Right cardiac atrium (tissue), 5 donors: ENCODE results near the gene HCN3. TPM values are rescaled to one million over a fixed set of nuclear protein-coding genes. Genes with fewer than 3 reads are reported as not detected.

Experiments used
- ATAC-seq, 2 donors: fragments of 200-7000 bp; cut with Tn5 transposase; one replicate each; pipeline versions ENCODE4 v1.8.0 to v1.9.1; 2020; ENCODE audit warnings: moderate library complexity in 2 of 2, mild to moderate bottlenecking in 1 of 2
- DNase-seq, 3 donors: peaks; one replicate each; pipeline ENCODE4 v3.0.0-alpha.2; 2020
- H3K27ac ChIP-seq: one replicate; pipeline ENCODE4 v1.5.1; 2013; ENCODE audit warnings: mild to moderate bottlenecking, low read length, control low read depth, moderate library complexity
- H3K27me3 ChIP-seq: one replicate; pipeline ENCODE4 v1.6.1; 2013; ENCODE audit not compliant: control insufficient read depth, insufficient read depth
- H3K4me1 ChIP-seq: one replicate; pipeline ENCODE4 v1.6.1; 2013; ENCODE audit warnings: low read length; ENCODE audit not compliant: control insufficient read depth, insufficient read depth
- H3K4me3 ChIP-seq: one replicate; pipeline ENCODE4 v1.5.1; 2013; ENCODE audit warnings: low read length, control low read depth
- H3K9me3 ChIP-seq: one replicate; pipeline ENCODE4 v1.6.1; 2013; ENCODE audit warnings: low read length; ENCODE audit not compliant: control insufficient read depth
- WGBS: extraction: QIAGEN DNeasy Blood & Tissue Kit; methylation state at CpG from one replicate; pipeline ENCODE4 v1.1.7; 2013; 5-methylcytosine and 5-hydroxymethylcytosine counted together
- intact Hi-C, 4 donors: fragments of 100-400 bp; cut with DNase I; formaldehyde crosslinking; loops; one replicate each; pipeline versions ENCODE4 v1.11.0 to v1.14.0; 2022 to 2023
- polyA plus RNA-seq: library from polyadenylated mRNA; stranded (reverse); fragments of 200-250 nt; gene quantifications from one replicate; pipeline ENCODE4 v1.2.3, GENCODE V29; 2013
- total RNA-seq, 4 donors: library from RNA; stranded (reverse); fragmentation: NEBNext Ultra II Directional; extraction: Animal tissue kit (Norgen Biotek cat#: 25700); gene quantifications; one replicate each; pipeline ENCODE4 v1.2.1, GENCODE V29; 2021
- donor health status: healthy with polysubstance abuse.
- donor health status: DM: no; HTN: yes; CAD: no.
- donor health status: DM: no; HTN: no; CAD: no.
- donor health status: DM: no; HTN: yes; CAD: no; lungs with severe emphysema.
- donor health status: DM: yes; HTN: yes; CAD: no.

The HCN3 gene
- total and polyA plus RNA-seq, 5 donors: 0.77 to 1.4 (median 0.97) TPM

DNA sequence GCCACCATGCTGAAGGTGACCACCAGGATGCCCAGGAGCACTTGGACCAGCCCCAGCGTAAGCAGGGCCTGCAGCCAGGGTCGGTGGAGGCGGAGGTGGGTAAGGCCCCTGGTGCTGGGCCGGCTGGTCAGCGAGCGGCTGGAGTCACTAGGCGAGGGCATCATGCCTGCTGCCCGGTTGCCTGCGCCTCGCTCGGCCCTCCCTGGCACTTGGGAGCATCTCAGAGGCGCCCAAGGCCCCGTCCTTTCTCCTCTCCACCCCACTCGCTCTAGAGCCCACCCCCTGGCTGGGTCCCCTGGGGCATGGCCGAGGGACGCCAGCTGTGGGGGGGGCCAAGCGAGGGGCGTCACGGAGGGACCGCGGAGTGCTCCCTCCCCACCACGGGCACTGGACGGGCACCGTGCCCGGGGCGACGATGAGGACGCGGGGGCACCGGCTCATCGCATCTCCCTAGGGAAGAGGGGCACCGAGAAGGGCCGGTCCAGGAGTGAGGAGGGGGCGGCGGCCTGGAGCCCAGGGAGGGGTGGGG is 22.5 kb upstream of the HCN3 start:
- Histone ChIP-seq H3K27me3 (no peaks in the 10 kb centered on the region), H3K27ac (peak overlapping the region; percentile 82), H3K9me3 (no peaks in the 10 kb centered on the region), H3K4me3 (peak overlapping the region; percentile 67), H3K4me1 (peaks cover 9% of the 10 kb centered on the region)
- 1% methylated on average over 35 of the region's 35 CpGs for WGBS
- ATAC-seq: peak; percentile 14 to 26
- intact Hi-C loops: loop anchor here in 3 of 4 donors (5.0 to 10.0 kb wide), 3 partner anchors 68 to 340 kb away; partner anchors contain the start of gene RUSC1 (in 3 of the 3)
- peak in 2 of 3 donors; percentile 59 to 83 for DNase-seq

DNA sequence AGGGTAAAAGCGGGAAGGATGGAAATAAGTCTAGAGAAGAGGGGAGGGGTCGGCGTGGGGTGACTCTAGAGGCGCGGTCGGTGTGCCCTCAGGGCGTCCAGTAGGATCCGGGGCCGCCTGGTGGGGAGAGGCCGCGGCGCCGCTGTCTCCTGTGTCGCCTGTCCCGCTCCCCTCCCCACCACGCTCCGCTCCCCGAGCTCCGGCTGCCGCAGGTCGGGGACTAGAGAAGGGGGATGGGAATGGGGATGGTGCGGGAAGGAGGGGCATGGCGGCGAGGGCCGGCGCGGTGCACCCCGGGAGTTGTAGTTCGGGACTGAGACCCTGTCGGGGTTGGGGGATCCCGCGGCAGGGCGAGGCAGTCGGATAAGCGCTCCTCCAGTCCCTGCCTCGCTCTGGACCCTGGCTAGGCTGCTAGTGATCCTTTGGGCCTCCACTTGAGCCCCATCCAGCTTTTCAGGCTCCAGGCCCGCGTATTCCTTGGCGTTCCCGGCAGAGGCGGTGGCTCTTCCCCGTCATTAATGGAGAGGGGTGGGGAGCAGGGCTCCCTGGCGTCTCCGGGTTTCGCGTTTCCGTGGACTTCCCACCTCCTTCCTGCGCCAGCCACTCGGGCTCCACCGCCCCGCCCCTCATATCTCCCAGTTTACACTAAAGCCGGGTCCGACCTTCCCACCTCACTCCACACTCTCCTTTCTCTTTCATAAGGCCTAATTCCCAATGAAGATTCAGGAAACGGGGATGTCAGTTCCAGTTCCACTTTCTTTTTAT is 21.8 kb upstream of the HCN3 start, which contains the start of gene ENTREP3:
TSS of gene ENTREP3 (minus strand) at position 241 of the 765 bp plus-strand sequence. CDS start 606 bp downstream, outside the sequence.
- 1% methylated on average over 54 of the region's 54 CpGs for WGBS
- intact Hi-C loops: loop anchor here in 2 of 4 donors (5.0 to 10.0 kb wide), 2 partner anchors 67 to 339 kb away; partner anchors contain the start of gene RUSC1 (in 1 of the 2)

DNA sequence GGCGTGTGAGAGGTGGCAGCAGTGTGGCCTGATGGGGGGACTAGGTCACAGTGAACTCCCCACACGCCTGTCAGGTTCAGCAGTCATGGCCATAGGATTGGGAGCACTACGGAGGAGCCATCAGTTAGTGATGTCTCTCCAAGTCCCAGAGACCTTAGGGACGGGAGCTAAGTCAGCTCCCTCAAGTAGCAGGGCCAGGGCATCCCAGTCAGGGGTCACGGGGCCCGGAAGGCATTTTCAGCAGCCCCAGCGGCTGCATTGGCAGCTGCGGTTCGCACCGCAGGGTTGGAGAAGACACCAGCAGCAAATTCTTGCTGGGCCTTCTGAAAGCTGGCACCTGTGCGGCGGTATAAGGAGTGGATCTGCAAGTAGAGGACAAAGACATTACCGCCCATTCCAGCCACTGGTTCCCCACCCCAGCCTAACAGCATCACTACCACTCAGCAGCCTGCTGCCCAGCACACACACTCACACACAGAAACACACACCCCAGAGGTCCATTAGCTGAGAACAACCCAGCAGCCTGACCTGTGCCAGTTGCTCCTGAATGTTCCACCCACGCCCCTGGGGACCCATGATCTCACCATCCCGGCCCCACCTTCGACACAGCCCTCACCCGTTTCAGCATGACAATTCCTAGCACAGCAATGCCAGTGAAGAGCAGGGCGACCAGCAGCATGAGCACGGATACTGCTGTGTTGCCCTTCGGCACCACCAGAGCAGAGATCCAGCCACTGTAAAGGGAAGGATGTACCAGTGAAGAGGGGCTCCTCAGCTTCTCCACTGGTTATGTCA is 21.0 kb upstream of the HCN3 start:
- no peaks in the 10 kb centered on the region for H3K27me3 ChIP-seq
- ATAC-seq (peak in 1 of 2 donors; percentile 6), DNase-seq (peak in 2 of 3 donors; percentile 24 to 61)
- no peaks in the 10 kb centered on the region for H3K9me3 ChIP-seq
- H3K27ac ChIP-seq: peak overlapping the region; percentile 82
- H3K4me3 ChIP-seq: peak overlapping the region; percentile 67
- 76% methylated on average over 20 of the region's 20 CpGs for WGBS
- intact Hi-C loops: loop anchor here in 2 of 4 donors (5.0 to 10.0 kb wide), 2 partner anchors 66 to 339 kb away; partner anchors contain the start of gene RUSC1 (in 1 of the 2)
- peaks cover 9% of the 10 kb centered on the region for H3K4me1 ChIP-seq

More for the DNA sequence above, 21.8 kb upstream of the HCN3 start, which contains the start of gene ENTREP3:
- H3K27me3 ChIP-seq: no peaks in the 10 kb centered on the region
- peak within 1 kb of the TSS; percentile 82 for H3K27ac ChIP-seq
- ATAC-seq (peak; percentile 91 to 93), DNase-seq (peak; percentile 90 to 96 (median 95))
- no peaks in the 10 kb centered on the region for H3K9me3 ChIP-seq
- peaks cover 9% of the 10 kb centered on the region for H3K4me1 ChIP-seq
- H3K4me3 ChIP-seq: peak within 1 kb of the TSS; percentile 67

DNA sequence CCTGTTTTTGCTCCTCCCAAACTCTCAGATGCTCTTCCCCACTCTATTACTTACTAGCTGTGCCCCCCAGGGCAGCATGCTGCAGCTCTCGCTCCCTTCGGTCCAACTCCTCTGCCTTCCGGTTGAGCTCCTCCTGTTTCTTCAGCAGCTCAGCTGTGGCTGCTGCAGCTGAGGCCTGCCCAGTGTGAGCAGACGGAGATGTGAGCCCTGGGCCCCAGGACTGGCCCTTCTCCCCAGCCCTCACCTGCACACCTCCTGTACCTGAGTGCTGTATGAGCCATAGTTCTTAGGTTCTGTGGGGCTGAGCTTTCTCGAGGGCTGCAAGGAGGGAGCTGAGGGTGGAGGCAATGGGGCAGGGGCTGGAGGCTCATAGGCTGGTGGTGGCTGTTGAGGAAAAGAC is 17.0 kb upstream of the HCN3 start:
- ATAC-seq (no peak), DNase-seq (no peak)
- no peak overlapping the region for H3K27ac ChIP-seq
- H3K9me3 ChIP-seq: no peaks in the 10 kb centered on the region
- intact Hi-C loops: loop anchor here in 1 of 4 donors (10.0 kb wide), 1 partner anchor 255 kb away; no protein-coding TSS in a partner anchor
- 92% methylated on average over 5 of the region's 5 CpGs for WGBS
- no peaks in the 10 kb centered on the region for H3K27me3 ChIP-seq
- no peak overlapping the region for H3K4me3 ChIP-seq
- peaks cover 7% of the 10 kb centered on the region for H3K4me1 ChIP-seq

DNA sequence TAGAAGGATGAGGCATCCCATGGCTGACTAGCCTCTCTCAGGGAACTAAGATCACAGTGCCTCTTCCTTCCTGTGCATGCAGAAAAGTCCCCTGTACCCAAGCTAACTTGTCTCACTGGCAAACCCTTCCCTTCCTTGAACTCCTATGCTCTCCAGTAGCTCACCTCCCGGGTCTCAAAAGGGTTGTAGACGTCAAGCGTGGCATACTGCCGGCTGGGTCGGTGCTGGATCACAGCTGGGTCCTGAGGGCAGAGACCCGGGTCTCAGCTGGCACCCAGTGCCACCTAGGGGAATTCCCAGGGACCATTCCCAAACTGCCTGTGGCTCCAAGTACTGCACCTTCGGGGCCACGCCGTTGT is 15.8 kb upstream of the HCN3 start:
- peak in 1 of 2 donors; percentile 1 for ATAC-seq
- intact Hi-C loops: loop anchor here in 1 of 4 donors (10.0 kb wide), 1 partner anchor 253 kb away; no protein-coding TSS in a partner anchor

DNA sequence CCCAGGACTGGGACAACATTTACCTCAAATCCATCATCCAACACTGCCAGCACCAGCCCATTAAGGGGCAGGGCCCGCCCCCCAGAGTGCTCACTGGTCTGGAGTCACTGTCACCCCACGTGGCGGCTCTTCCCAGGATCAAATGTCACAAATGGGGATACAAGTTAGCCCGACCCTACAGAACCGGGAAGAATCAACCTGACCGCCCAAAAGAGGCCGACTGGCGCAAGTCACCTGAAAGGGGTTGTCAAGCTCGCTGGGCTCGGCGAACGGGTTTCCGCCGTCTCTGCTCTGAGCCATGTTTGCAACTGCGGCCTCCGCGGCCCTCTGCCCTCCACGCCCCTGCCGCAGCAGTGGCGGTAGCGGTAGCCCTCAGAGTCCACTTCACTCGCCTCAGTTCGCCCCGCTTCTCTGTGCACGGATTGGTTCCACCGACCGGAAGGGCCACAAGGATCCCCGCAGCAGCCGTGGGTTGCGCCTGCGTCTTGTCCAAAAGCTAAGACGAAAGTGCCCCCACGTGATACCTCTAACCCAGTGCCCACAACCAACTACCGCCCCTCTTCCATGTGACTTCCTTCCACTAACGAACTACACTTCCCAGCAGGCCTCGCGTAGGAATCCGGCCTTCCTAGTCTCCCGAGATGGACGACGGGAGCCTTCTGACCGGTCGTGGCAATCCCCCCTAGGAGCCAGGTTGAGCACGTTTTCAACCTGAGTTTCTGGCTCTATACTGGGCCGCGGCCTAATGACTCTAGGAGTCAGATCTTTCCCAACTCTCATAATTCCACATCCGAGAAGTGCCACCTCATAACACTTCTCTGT is 15.2 kb upstream of the HCN3 start, which contains the start of gene SCAMP3:
TSS of gene SCAMP3 (minus strand) at position 509 of the 822 bp plus-strand sequence. CDS start at position 300, 209 bp downstream.
- Histone ChIP-seq H3K9me3 (no peaks in the 10 kb centered on the region), H3K27ac (peak within 1 kb of the TSS; percentile 69), H3K27me3 (no peaks in the 10 kb centered on the region), H3K4me3 (peak within 1 kb of the TSS; percentile 76), H3K4me1 (peaks cover 7% of the 10 kb centered on the region)
- ATAC-seq: peak; percentile 98
- intact Hi-C loops: loop anchor here in 1 of 4 donors (10.0 kb wide), 1 partner anchor 253 kb away; no protein-coding TSS in a partner anchor
- DNase-seq: peak; percentile 95 to 97 (median 96)
- under 1% methylated on average over 47 of the region's 47 CpGs for whole genome bisulfite sequencing

More for the DNA sequence above, 15.8 kb upstream of the HCN3 start:
- Histone ChIP-seq H3K27ac (peak overlapping the region; percentile 69), H3K9me3 (no peaks in the 10 kb centered on the region), H3K27me3 (no peaks in the 10 kb centered on the region), H3K4me1 (peaks cover 7% of the 10 kb centered on the region), H3K4me3 (peak overlapping the region; percentile 76)
- WGBS: under 1% methylated on average over 9 of the region's 9 CpGs
- DNase-seq: peak in 2 of 3 donors; percentile 63 to 69

DNA sequence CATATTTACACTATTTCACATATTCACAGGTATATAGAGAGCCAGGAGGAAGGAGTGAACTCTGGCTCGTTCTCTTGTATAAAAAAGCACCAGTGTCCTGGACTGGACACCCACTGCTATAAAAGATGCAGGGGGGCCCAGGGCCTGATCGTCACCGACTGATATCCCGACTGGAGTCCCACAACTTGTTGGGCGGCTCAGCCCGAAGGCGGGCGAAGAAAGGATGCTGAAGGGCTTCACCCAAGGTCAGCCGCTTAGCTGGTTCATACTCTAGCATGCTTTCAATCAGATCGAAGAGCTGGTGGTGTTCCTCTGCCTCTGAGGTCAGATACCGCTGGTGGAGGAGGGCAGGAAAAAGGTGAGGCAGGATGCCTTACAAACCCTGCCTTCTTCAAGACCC is 14.2 kb upstream of the HCN3 start:
- peak overlapping the region; percentile 34 for H3K27ac ChIP-seq

DNA sequence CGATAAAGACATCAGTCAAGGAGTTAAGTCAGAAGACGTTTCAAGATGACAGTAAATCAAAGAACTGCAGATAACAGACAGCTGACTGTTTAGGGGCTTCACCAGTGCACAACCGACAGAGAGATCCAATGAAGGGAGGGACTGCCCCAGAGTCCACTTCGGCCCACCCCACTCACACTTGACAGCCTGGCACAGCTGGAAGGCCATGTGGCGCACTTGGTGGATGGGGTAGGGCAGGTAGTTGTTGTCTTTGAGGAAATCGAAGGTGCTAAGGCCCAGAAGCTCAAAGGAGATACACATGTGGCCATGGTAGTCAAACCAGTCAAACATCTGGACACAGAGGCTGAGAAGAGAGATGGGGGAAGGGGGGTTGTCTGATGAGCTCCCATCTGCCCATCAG is 10.7 kb upstream of the HCN3 start:
- intact Hi-C loops: loop anchor here in 1 of 4 donors (10.0 kb wide), 1 partner anchor 248 kb away; no protein-coding TSS in a partner anchor
- Histone ChIP-seq H3K27me3 (no peaks in the 10 kb centered on the region), H3K9me3 (no peaks in the 10 kb centered on the region), H3K4me1 (peaks cover 2% of the 10 kb centered on the region), H3K27ac (no peak overlapping the region), H3K4me3 (no peak overlapping the region)
- 75% methylated on average over 6 of the region's 6 CpGs for WGBS
- no peak for DNase-seq
- no peak for ATAC-seq

More for the DNA sequence above, 14.2 kb upstream of the HCN3 start:
- no peak overlapping the region for H3K4me3 ChIP-seq
- peaks cover 7% of the 10 kb centered on the region for H3K4me1 ChIP-seq
- H3K27me3 ChIP-seq: no peaks in the 10 kb centered on the region
- DNase-seq: no peak
- intact Hi-C loops: loop anchor here in 1 of 4 donors (10.0 kb wide), 1 partner anchor 252 kb away; no protein-coding TSS in a partner anchor
- ATAC-seq: no peak
- 87% methylated on average over 11 of the region's 11 CpGs for WGBS
- H3K9me3 ChIP-seq: no peaks in the 10 kb centered on the region

DNA sequence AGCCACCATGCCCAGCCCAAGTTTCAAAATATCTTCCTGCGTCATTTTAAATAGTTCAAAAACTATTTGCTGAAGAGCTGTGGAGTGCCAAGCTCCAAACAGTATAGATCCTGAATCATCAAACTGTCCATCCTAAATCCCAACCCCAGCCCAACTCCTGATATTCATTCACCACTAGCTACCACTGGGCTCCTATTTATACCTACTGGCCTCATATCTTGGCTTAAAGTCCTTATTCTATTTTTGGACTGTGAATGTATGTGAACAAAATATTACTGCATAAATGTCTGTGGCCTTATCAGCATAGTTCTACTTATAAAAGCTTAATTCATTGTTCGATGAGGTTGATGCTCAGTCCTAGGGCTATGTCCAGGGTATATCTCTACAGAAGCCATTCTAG is 9.9 kb upstream of the HCN3 start:
- H3K4me3 ChIP-seq: no peak overlapping the region
- DNase-seq (no peak), ATAC-seq (no peak)
- intact Hi-C loops: loop anchor here in 1 of 4 donors (10.0 kb wide), 1 partner anchor 247 kb away; no protein-coding TSS in a partner anchor
- no peaks in the 10 kb centered on the region for H3K9me3 ChIP-seq
- H3K4me1 ChIP-seq: peaks cover 2% of the 10 kb centered on the region
- 75% methylated on average over 2 of the region's 2 CpGs for whole genome bisulfite sequencing
- peak overlapping the region; percentile 8 for H3K27ac ChIP-seq
- no peaks in the 10 kb centered on the region for H3K27me3 ChIP-seq
